AG04449 (cell line): ENCODE measurements around the gene PLP2.
A peak's percentile ranks its signal among the peaks of the same experiment; 100 is the strongest.

Experiments used
- CTCF ChIA-PET: fragments of 350-600 bp; formaldehyde crosslinking; extraction: SDS; loops from one replicate; lab custom pipeline; 2021; ENCODE audit warnings: antibody characterized with exemption; lab: Yijun Ruan, JAX
- POLR2A ChIA-PET: fragments of 400-600, 350-600 bp; formaldehyde crosslinking; extraction: SDS; loops from one replicate; lab custom pipeline; 2020; ENCODE audit warnings: antibody characterized with exemption, inconsistent platforms; lab: Yijun Ruan, JAX
- DNase-seq: peaks from one replicate; pipeline ENCODE4 v3.0.0-alpha.2; 2010; ENCODE audit warnings: low read depth, low spot score
- H3K4me3 ChIP-seq: 2 replicates; pipeline ENCODE4 v1.5.1; 2011; ENCODE audit warnings: low read depth, mild to moderate bottlenecking, control low read depth, low read length
- CTCF ChIP-seq: IDR thresholded peaks from one replicate; pipeline ENCODE4 v1.5.1; 2011; ENCODE audit warnings: mild to moderate bottlenecking, moderate library complexity, low read length, control low read depth, inconsistent platforms; ENCODE audit not compliant: insufficient read depth; ENCODE audit errors: missing control alignments

Gene PLP2

GRCh38 chrX:49162620-49163019, 9.1 kb upstream of the PLP2 start, which contains the start of gene MAGIX:
Gene MAGIX, plus strand, starts transcription at chrX:49162758. Its CDS starts 132 bp downstream, at chrX:49162890.
- TF ChIP-seq CTCF: no peak
- H3K4me3 ChIP-seq: peak within 1 kb of the TSS; percentile 47
- ChIA-PET POLR2A (no interaction called here), CTCF (no interaction called here)
- no peak for DNase-seq

- DNase-seq: no peak
- peak; percentile 58 for TF ChIP-seq CTCF
- ChIA-PET CTCF (interaction anchor here (1.1 to 6.8 kb wide), 3 partner anchors 8 to 17 kb away, joined by 3 to 34 read pairs (median 3); no protein-coding TSS in a partner anchor), POLR2A (interaction anchor here (0.7 to 0.8 kb wide), 2 partner anchors 9 to 27 kb away, joined by 3 to 4 read pairs; no protein-coding TSS in a partner anchor)
- peak overlapping the region; percentile 47 for H3K4me3 ChIP-seq
Observed at GRCh38 chrX:49163555-49164419, 7.9 kb upstream of the PLP2 start.

DNA sequence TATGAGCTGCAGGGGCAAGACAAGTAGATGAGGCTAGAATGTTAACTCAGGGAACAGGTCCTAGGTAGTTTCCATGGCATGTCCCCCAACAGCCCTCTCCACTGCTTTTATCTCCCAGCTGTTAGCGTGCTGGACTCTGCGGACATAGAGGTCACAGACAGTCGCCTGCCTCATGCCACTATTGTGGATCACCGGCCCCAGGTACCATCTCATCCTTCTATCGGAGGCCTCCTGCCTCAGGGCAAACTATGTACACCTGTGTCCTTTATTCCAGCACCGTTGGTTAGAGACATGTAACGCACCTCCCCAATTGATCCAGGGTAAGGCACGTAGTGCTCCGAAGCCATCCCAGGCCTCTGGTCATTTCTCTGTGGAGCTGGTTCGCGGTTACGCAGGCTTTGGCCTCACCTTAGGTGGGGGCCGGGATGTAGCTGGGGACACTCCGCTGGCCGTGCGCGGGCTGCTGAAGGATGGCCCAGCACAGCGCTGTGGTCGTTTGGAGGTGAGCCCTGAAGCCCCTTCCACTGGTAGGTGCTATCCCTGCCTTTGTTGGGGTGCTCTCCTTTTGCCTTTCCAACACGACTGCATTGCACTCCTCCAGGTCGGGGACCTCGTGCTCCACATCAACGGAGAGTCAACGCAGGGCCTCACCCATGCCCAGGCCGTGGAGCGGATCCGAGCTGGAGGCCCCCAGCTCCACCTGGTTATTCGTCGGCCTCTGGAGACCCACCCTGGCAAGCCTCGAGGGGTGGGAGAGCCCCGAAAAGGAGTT, 6.9 kb upstream of the PLP2 start:
- DNase-seq: no peak
- POLR2A ChIA-PET: no interaction called here
- CTCF ChIA-PET: interaction anchor here (0.7 to 6.8 kb wide), 4 partner anchors 9 to 16 kb away, joined by 3 to 34 read pairs (median 3); no protein-coding TSS in a partner anchor
- H3K4me3 ChIP-seq: no peak overlapping the region
- no peak for TF ChIP-seq CTCF

DNA sequence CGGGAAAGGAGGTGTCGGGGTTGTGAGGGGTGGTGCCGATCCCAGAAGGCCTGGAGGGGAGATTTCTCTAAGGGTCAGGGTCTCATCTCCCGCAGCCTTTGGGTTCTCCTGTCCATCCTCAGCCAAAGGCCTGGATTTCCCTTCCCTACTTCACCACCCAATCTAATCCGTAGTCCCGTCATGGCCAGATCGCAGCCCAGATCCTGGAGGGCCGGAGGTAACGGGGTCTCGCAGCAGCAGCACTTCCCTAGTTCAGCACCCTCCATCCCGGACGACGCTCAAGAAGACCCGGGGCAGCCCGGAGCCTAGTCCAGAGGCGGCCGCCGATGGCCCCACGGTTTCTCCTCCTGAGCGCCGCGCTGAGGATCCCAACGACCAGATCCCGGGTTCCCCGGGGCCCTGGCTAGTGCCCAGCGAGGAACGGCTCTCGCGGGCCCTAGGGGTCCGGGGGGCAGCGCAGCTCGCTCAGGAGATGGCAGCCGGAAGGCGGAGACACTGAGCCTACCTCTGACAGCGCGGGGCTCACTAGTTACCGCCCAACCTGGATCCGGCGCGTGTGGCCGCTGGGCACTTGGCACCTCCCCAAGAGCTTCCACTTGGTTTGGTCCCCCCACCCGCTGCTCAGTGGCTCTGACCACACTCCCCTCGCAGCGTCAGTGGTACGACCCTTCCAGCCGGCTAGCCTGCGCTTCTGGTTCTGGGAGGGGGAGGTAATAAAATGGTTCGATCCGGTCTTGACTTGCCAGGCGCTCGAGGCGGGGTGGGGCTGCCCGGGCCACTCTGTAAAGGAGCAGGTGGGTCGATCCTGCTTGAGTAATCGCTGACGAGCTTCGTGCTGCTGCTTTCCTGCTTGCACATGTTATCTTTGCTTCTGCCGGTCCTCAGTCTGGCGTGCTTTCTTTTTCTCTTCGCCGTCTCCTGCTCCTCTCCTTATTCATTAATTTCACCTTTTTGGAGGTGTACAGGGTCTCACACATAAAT, 5.5 kb upstream of the PLP2 start:
- peak overlapping the region; percentile 34 for H3K4me3 ChIP-seq
- TF ChIP-seq CTCF: no peak
- DNase-seq: no peak
- CTCF ChIA-PET: interaction anchor here (2.6 to 6.8 kb wide), 2 partner anchors 8 to 11 kb away, joined by 11 to 34 read pairs; no protein-coding TSS in a partner anchor
- POLR2A ChIA-PET: no interaction called here

DNA sequence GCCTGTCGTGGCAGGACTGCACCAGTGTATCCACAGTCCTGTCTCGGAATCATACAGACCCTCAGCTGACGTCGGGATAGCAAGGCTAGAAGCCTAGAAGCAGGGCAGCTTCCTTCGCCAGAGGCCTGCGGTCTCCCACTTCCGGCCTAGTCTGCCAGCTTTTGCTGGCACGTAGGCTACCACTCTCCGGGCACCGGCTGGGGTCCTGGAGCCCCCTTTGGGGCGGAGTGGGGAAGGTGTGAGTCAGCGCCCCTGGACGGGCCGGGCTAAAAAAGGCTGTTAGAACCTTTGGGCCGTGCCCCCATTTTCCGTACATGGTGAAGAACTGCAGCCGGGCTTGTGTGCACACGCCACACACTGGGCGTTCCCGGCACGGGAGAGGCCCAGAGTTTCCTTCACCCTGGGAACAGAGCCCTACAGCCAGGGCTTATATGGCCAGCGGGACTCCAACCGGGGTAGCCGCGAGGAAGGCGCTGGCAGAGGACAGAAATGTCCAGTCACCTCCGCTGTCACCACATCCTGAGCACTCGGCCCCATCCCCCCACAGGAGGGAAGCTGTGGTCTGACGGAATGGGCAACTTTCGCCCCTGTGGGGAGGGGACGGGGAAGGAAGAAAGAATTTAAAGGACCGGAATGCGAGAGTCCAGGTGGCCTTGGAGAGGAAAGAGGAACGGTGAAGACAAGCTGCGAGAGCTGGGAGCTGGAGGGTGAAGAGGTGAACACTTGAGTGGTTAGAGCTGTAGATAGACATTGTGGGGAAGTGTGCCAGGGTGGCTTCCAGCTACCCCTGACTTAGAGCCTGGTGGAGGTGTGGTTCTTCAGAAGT, 4.6 kb upstream of the PLP2 start:
- DNase-seq: no peak
- CTCF ChIA-PET: interaction anchor here (2.6 to 6.8 kb wide), 2 partner anchors 9 to 12 kb away, joined by 11 to 34 read pairs; no protein-coding TSS in a partner anchor
- peak overlapping the region; percentile 34 for H3K4me3 ChIP-seq
- POLR2A ChIA-PET: interaction anchor here (1.0 kb wide), 1 partner anchor 12 kb away, joined by 3 read pairs; no protein-coding TSS in a partner anchor
- no peak for TF ChIP-seq CTCF
